Memory B cell (primary cell): ENCODE results near the gene LIX1.

Experiments used
- ATAC-seq: fragments of 150-1000 bp; cut with Tn5 transposase; 2 replicates; pipeline ENCODE4 v1.10.0; 2021; ENCODE audit warnings: low read depth, mild to moderate bottlenecking, moderate library complexity
- DNase-seq, 2 donors: peaks; one replicate each; pipeline ENCODE4 v3.0.0; 2022; ENCODE audit warnings: low spot score in 2 of 2
- H3K27ac Mint-ChIP-seq: one replicate; pipeline ENCODE4 v1.8.0; 2022; ENCODE audit warnings: mild to moderate bottlenecking, moderate library complexity, mixed read lengths
- H3K27me3 Mint-ChIP-seq: one replicate; pipeline ENCODE4 v1.8.0; 2022; ENCODE audit warnings: mixed read lengths
- H3K36me3 Mint-ChIP-seq: one replicate; pipeline ENCODE4 v1.8.0; 2022; ENCODE audit warnings: mild to moderate bottlenecking, mixed read lengths
- H3K4me1 Mint-ChIP-seq: one replicate; pipeline ENCODE4 v1.8.0; 2022; ENCODE audit warnings: mixed read lengths
- H3K4me3 Mint-ChIP-seq: one replicate; pipeline ENCODE4 v1.8.0; 2022; ENCODE audit warnings: mild to moderate bottlenecking, moderate library complexity, mixed read lengths
- H3K9me3 Mint-ChIP-seq: one replicate; pipeline ENCODE4 v1.8.0; 2022; ENCODE audit warnings: mixed read lengths

LIX1 gene

DNA sequence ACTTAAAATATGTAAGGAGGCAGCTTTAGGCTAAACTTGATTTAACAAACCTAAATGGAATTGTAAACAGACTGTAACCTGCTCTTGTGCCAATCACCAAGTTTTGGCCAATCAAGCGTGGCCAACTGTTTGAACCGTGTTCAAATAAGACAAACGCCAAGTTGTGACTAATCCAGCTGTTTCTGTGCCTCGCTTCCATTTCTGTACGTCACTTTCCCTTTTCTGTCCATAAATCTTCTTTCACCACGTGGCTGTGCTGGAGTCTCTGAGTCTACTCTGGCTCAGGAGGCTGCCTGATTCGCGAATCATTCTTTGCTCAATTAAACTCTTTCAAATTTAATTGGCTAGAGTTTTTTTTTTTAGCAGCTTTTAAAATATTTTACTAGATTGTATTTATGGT, 71.3 kb downstream of the LIX1 start:
- H3K4me3 Mint-ChIP-seq = no peak overlapping the region
- ATAC-seq (no peak), DNase-seq (no peak)
- peaks cover 2% of the 10 kb centered on the region for H3K36me3 Mint-ChIP-seq
- H3K27me3 Mint-ChIP-seq = peaks cover 5% of the 10 kb centered on the region
- H3K27ac Mint-ChIP-seq = no peak overlapping the region
- H3K9me3 Mint-ChIP-seq = no peaks in the 10 kb centered on the region
- peaks cover 16% of the 10 kb centered on the region for H3K4me1 Mint-ChIP-seq

GRCh38 chr5:97070234-97070633, 72.2 kb downstream of the LIX1 start:
- Mint-ChIP-seq H3K27me3 (peaks cover 5% of the 10 kb centered on the region), H3K4me1 (peaks cover 16% of the 10 kb centered on the region), H3K4me3 (no peak overlapping the region), H3K36me3 (peaks cover 2% of the 10 kb centered on the region), H3K27ac (no peak overlapping the region), H3K9me3 (no peaks in the 10 kb centered on the region)
- no peak for DNase-seq
- no peak for ATAC-seq

DNA sequence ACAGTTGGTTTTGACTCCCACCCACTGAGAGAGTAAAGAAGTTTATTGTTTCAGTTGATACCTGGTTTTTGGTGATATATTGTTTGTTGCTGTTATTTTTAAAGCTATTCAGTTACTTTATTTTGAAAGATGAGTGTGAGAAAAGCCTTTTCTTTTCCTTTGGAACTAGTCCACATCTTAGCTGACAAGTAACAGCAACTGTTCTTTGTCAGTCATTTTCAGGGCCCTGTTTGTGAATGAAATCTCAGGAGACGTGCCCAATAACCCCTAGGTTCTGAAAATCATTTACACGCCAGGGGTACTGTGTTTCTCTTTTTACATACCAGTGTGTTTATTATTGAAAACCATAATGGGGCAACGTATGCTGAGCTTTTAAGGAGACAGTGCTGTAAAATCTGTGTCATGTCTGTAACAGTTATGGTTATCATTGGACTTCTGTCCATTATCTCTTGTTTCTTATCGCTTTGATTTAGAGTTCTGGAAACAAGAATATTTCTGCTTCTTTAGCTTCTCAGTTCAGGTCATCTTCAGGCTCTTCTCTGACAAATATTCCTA, 75.0 kb downstream of the LIX1 start:
- Mint-ChIP-seq H3K27me3 (peaks cover 3% of the 10 kb centered on the region), H3K9me3 (no peaks in the 10 kb centered on the region), H3K4me3 (no peak overlapping the region)

GRCh38 chr5:97065475-97065874, 76.9 kb downstream of the LIX1 start:
- peaks cover 3% of the 10 kb centered on the region for H3K36me3 Mint-ChIP-seq
- DNase-seq (no peak), ATAC-seq (no peak)
- no peaks in the 10 kb centered on the region for H3K4me1 Mint-ChIP-seq
- no peak overlapping the region for H3K4me3 Mint-ChIP-seq
- no peak overlapping the region for H3K27ac Mint-ChIP-seq
- peaks cover 3% of the 10 kb centered on the region for H3K27me3 Mint-ChIP-seq
- H3K9me3 Mint-ChIP-seq = no peaks in the 10 kb centered on the region

More for the DNA sequence above, 75.0 kb downstream of the LIX1 start:
- Mint-ChIP-seq H3K4me1 (no peaks in the 10 kb centered on the region), H3K36me3 (no peaks in the 10 kb centered on the region), H3K27ac (no peak overlapping the region)
- no peak for ATAC-seq
- DNase-seq = no peak

DNA sequence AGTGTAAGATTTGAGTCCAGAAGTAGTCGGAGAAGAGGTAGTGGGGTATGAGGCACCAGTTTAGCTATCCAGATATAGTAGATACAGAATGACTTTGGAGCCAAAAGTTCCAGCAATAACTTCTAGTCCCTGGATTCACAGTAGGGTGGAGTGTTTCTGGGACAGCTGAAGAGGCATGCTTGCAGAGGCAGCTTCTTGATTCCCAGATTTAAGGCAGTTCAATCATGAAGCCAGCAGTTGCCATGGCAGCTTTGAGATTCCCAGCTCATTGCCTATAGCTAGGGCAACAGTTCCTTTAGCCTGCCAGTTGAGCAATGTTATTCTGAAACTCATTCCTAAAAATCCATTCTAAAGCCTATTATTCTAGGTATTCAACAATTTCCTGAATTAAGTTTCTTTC, 79.2 kb downstream of the LIX1 start:
- no peaks in the 10 kb centered on the region for H3K4me1 Mint-ChIP-seq
- peaks cover 6% of the 10 kb centered on the region for H3K9me3 Mint-ChIP-seq
- ATAC-seq (no peak), DNase-seq (no peak)
- H3K4me3 Mint-ChIP-seq = no peak overlapping the region
- no peak overlapping the region for H3K27ac Mint-ChIP-seq
- H3K27me3 Mint-ChIP-seq = no peaks in the 10 kb centered on the region
- H3K36me3 Mint-ChIP-seq = peaks cover 8% of the 10 kb centered on the region

GRCh38 chr5:97062046-97062445, 80.4 kb downstream of the LIX1 start:
- Mint-ChIP-seq H3K4me3 (no peak overlapping the region), H3K9me3 (peaks cover 6% of the 10 kb centered on the region), H3K36me3 (peaks cover 8% of the 10 kb centered on the region), H3K27me3 (no peaks in the 10 kb centered on the region), H3K27ac (no peak overlapping the region), H3K4me1 (no peaks in the 10 kb centered on the region)
- no peak for ATAC-seq
- no peak for DNase-seq

GRCh38 chr5:97056263-97056662, 86.1 kb downstream of the LIX1 start:
- Mint-ChIP-seq H3K4me1 (peaks cover 2% of the 10 kb centered on the region), H3K27me3 (peaks cover 2% of the 10 kb centered on the region), H3K4me3 (no peak overlapping the region), H3K9me3 (peaks cover 9% of the 10 kb centered on the region), H3K36me3 (peaks cover 11% of the 10 kb centered on the region), H3K27ac (no peak overlapping the region)
- ATAC-seq = no peak
- DNase-seq = no peak

- peaks cover 6% of the 10 kb centered on the region for H3K36me3 Mint-ChIP-seq
- H3K9me3 Mint-ChIP-seq = peaks cover 2% of the 10 kb centered on the region
- ATAC-seq = no peak
- no peak overlapping the region for H3K4me3 Mint-ChIP-seq
- no peaks in the 10 kb centered on the region for H3K4me1 Mint-ChIP-seq
- no peak for DNase-seq
- peaks cover 6% of the 10 kb centered on the region for H3K27me3 Mint-ChIP-seq
- H3K27ac Mint-ChIP-seq = no peak overlapping the region
Measured at GRCh38 chr5:97049175-97049574, 93.2 kb downstream of the LIX1 start.

- Mint-ChIP-seq H3K4me1 (no peaks in the 10 kb centered on the region), H3K4me3 (no peak overlapping the region), H3K27ac (no peak overlapping the region), H3K9me3 (no peaks in the 10 kb centered on the region), H3K36me3 (peaks cover 6% of the 10 kb centered on the region), H3K27me3 (peaks cover 6% of the 10 kb centered on the region)
- DNase-seq (no peak), ATAC-seq (no peak)
Measured at GRCh38 chr5:97047076-97047475, 95.3 kb downstream of the LIX1 start.

GRCh38 chr5:97046270-97046982, 96.0 kb downstream of the LIX1 start:
- ATAC-seq (no peak), DNase-seq (no peak)
- H3K9me3 Mint-ChIP-seq = no peaks in the 10 kb centered on the region
- peaks cover 6% of the 10 kb centered on the region for H3K27me3 Mint-ChIP-seq
- H3K4me3 Mint-ChIP-seq = no peak overlapping the region
- H3K36me3 Mint-ChIP-seq = peaks cover 6% of the 10 kb centered on the region
- no peak overlapping the region for H3K27ac Mint-ChIP-seq
- H3K4me1 Mint-ChIP-seq = no peaks in the 10 kb centered on the region

GRCh38 chr5:97044052-97044451, 98.4 kb downstream of the LIX1 start:
- H3K36me3 Mint-ChIP-seq = no peaks in the 10 kb centered on the region
- no peak for ATAC-seq
- no peak overlapping the region for H3K4me3 Mint-ChIP-seq
- H3K9me3 Mint-ChIP-seq = no peaks in the 10 kb centered on the region
- H3K27ac Mint-ChIP-seq = no peak overlapping the region
- H3K4me1 Mint-ChIP-seq = no peaks in the 10 kb centered on the region
- DNase-seq = no peak
- H3K27me3 Mint-ChIP-seq = no peaks in the 10 kb centered on the region

DNA sequence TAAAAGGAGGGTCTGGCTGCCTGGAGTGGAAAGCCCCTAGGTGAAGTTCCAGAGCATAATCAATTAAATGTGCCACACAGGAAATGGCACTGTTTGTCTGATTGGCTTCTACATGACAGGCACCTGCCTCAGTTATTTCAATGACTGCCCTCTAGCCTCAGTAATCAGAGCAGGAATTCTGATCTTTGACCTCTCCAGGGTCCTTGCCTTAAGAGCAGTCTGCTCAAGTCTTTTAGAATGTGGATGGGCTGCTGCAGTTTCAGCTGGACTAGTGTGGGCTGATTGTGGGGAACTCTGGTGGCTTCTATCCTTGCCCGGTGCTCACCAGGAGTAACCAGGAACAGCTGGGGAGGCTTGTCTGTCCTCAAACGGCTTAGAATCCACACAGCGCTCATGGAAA, 98.9 kb downstream of the LIX1 start:
- DNase-seq = no peak
- H3K4me1 Mint-ChIP-seq = peaks cover 4% of the 10 kb centered on the region
- H3K36me3 Mint-ChIP-seq = no peaks in the 10 kb centered on the region
- H3K27ac Mint-ChIP-seq = no peak overlapping the region
- no peaks in the 10 kb centered on the region for H3K9me3 Mint-ChIP-seq
- H3K27me3 Mint-ChIP-seq = no peaks in the 10 kb centered on the region
- H3K4me3 Mint-ChIP-seq = no peak overlapping the region
- ATAC-seq = no peak

DNA sequence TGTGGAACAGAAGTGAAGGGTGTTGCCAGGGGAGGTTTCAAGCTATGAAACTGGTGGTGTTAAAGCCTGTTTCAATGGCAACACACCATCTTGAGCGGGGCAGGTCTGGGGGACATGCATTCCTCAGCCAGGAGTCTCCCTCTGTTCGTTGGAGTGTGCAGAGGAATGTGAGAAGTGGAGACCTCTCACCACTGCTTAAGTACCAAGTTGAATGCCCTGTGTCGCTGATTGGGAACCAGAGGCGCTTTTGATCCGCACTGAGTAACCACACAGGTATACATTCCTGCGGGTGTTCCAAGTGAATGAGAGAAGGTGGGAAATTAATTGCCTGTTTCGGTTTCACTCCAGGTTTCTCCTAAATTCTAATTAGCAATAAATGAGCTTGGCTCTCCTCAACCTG, 99.4 kb downstream of the LIX1 start:
- Mint-ChIP-seq H3K4me3 (no peak overlapping the region), H3K4me1 (peaks cover 4% of the 10 kb centered on the region), H3K27me3 (no peaks in the 10 kb centered on the region), H3K9me3 (no peaks in the 10 kb centered on the region), H3K27ac (no peak overlapping the region), H3K36me3 (no peaks in the 10 kb centered on the region)
- no peak for DNase-seq
- no peak for ATAC-seq
